ENCODE results near the gene NIPBL.

The NIPBL gene

GRCh38 chr5:36988396-36988795, 111.8 kb downstream of the NIPBL start:
- Histone ChIP-seq H3K4me2 (ENCODE audit: low read depth, low read length, poor library complexity, severe bottlenecking) (no peak overlapping the region), H3K79me2 (ENCODE audit: insufficient read depth, low read length) (peaks cover 24% of the 10 kb centered on the region; the same call in 1 of the 2 replicates), H3K36me3 (ENCODE audit: low read length) (peaks cover 18% of the 10 kb centered on the region), H3K9me2 (replicated peaks; ENCODE audit: insufficient read depth, low read length) (no peaks in the 10 kb centered on the region), H3K9me3 (ENCODE audit: insufficient read depth, low read length) (no peaks in the 10 kb centered on the region), H3K27me3 (ENCODE audit: low read length) (no peaks in the 10 kb centered on the region), H2AFZ (ENCODE audit: low read depth, low read length, severe bottlenecking) (no peak overlapping the region), H3K4me3 (ENCODE audit: insufficient read depth, low read length, poor library complexity, severe bottlenecking) (no peak overlapping the region), H3F3A (ENCODE audit: insufficient read depth) (no peaks in the 10 kb centered on the region; the same call in 1 of the 2 replicates), H3K9ac (ENCODE audit: low read length) (no peak overlapping the region), H3K27ac (ENCODE audit: low read depth, low read length) (no peak overlapping the region), H4K20me1 (ENCODE audit: low read depth, low read length) (0 out of 2 replicates have a peak, but pooled peaks cover 4% of the 10 kb centered on the region)
- TF ChIP-seq EZH2phosphoT487 (conservative IDR thresholded peaks at IDR 0.05; ENCODE audit: low read length) (no peak), CTCF (IDR thresholded peaks at IDR 0.05; ENCODE audit: insufficient read depth, low read length, poor library complexity, severe bottlenecking) (no peak)

GRCh38 chr5:36998578-36998977, 122.0 kb downstream of the NIPBL start:
- Histone ChIP-seq H2AFZ (ENCODE audit: low read depth, low read length, severe bottlenecking) (no peak overlapping the region), H3K9me3 (ENCODE audit: insufficient read depth, low read length) (no peaks in the 10 kb centered on the region), H3K9me2 (replicated peaks; ENCODE audit: insufficient read depth, low read length) (no peaks in the 10 kb centered on the region), H3K27ac (ENCODE audit: low read depth, low read length) (no peak overlapping the region), H3K27me3 (ENCODE audit: low read length) (no peaks in the 10 kb centered on the region), H4K20me1 (ENCODE audit: low read depth, low read length) (0 out of 2 replicates have a peak, but pooled peaks cover 3% of the 10 kb centered on the region), H3K36me3 (ENCODE audit: low read length) (peaks cover 26% of the 10 kb centered on the region; the same call in 1 of the 2 replicates), H3K79me2 (ENCODE audit: insufficient read depth, low read length) (no peaks in the 10 kb centered on the region), H3K4me2 (ENCODE audit: low read depth, low read length, poor library complexity, severe bottlenecking) (no peak overlapping the region), H3K4me3 (ENCODE audit: insufficient read depth, low read length, poor library complexity, severe bottlenecking) (no peak overlapping the region), H3K9ac (ENCODE audit: low read length) (no peak overlapping the region), H3F3A (ENCODE audit: insufficient read depth) (0 out of 2 replicates have a peak, but pooled peaks cover 6% of the 10 kb centered on the region)
- no peak for TF ChIP-seq CTCF (IDR thresholded peaks at IDR 0.05; ENCODE audit: insufficient read depth, low read length, poor library complexity, severe bottlenecking)
- no peak for TF ChIP-seq EZH2phosphoT487 (conservative IDR thresholded peaks at IDR 0.05; ENCODE audit: low read length)

- no peaks in the 10 kb centered on the region for H3K9me2 ChIP-seq (replicated peaks; ENCODE audit: insufficient read depth, low read length)
- no peak overlapping the region for H3K27ac ChIP-seq (ENCODE audit: low read depth, low read length)
- no peak overlapping the region for H3K9ac ChIP-seq (ENCODE audit: low read length)
- H3K4me2 ChIP-seq (ENCODE audit: low read depth, low read length, poor library complexity, severe bottlenecking), result no peak overlapping the region
- no peak overlapping the region for H2AFZ ChIP-seq (ENCODE audit: low read depth, low read length, severe bottlenecking)
- no peaks in the 10 kb centered on the region for H3K9me3 ChIP-seq (ENCODE audit: insufficient read depth, low read length)
- 0 out of 2 replicates have a peak, but pooled peaks cover 13% of the 10 kb centered on the region for H3F3A ChIP-seq (ENCODE audit: insufficient read depth)
- peaks cover 38% of the 10 kb centered on the region for H3K36me3 ChIP-seq (ENCODE audit: low read length)
- H3K27me3 ChIP-seq (ENCODE audit: low read length), result no peaks in the 10 kb centered on the region
- H4K20me1 ChIP-seq (ENCODE audit: low read depth, low read length), result no peaks in the 10 kb centered on the region
- H3K79me2 ChIP-seq (ENCODE audit: insufficient read depth, low read length), result no peaks in the 10 kb centered on the region
- no peak overlapping the region for H3K4me3 ChIP-seq (ENCODE audit: insufficient read depth, low read length, poor library complexity, severe bottlenecking)
- TF ChIP-seq EZH2phosphoT487 (conservative IDR thresholded peaks at IDR 0.05; ENCODE audit: low read length), result no peak
- TF ChIP-seq CTCF (IDR thresholded peaks at IDR 0.05; ENCODE audit: insufficient read depth, low read length, poor library complexity, severe bottlenecking), result no peak
These were observed 125.7 kb downstream of the NIPBL start for GRCh38 chr5:37002176-37002751.

All from SU-DHL-6 (cell line).